H9 (cell line): ENCODE results near the gene TMEM250. TPM values are rescaled to one million over a fixed set of nuclear protein-coding genes. Genes with fewer than 3 reads are reported as not detected.

Experiments used
- DNase-seq: peaks from one replicate; pipeline ENCODE4 v3.0.0-alpha.2; 2017
- H2AFZ ChIP-seq: one replicate; pipeline ENCODE4 v1.6.1; 2013; ENCODE audit warnings: mild to moderate bottlenecking, low read length, control low read depth, moderate library complexity
- H2AK5ac ChIP-seq: 2 replicates; pipeline ENCODE4 v1.6.1; 2013; ENCODE audit warnings: low read length, control low read depth, mixed read lengths; ENCODE audit not compliant: insufficient read length
- H2BK120ac ChIP-seq: one replicate; pipeline ENCODE4 v1.6.1; 2013; ENCODE audit warnings: low read depth, mild to moderate bottlenecking, low read length, control low read depth, inconsistent platforms; ENCODE audit not compliant: poor library complexity, severe bottlenecking
- H2BK12ac ChIP-seq: 2 replicates; pipeline ENCODE4 v1.6.1; 2013; ENCODE audit warnings: low read length, control low read depth, mixed read lengths, low read depth; ENCODE audit not compliant: insufficient read length
- H2BK15ac ChIP-seq: 2 replicates; pipeline ENCODE4 v1.6.1; 2013; ENCODE audit warnings: low read depth, low read length, control low read depth
- H2BK20ac ChIP-seq: one replicate; pipeline ENCODE4 v1.6.1; 2013; ENCODE audit warnings: low read depth, mild to moderate bottlenecking, low read length, control low read depth, inconsistent platforms; ENCODE audit not compliant: poor library complexity, severe bottlenecking
- H2BK5ac ChIP-seq: 2 replicates; pipeline ENCODE4 v1.6.1; 2013; ENCODE audit warnings: low read length, control low read depth, mixed read lengths; ENCODE audit not compliant: insufficient read length
- H3K14ac ChIP-seq: 2 replicates; pipeline ENCODE4 v1.6.1; 2013; ENCODE audit warnings: low read length, control low read depth; ENCODE audit not compliant: insufficient read depth
- H3K18ac ChIP-seq: 2 replicates; pipeline ENCODE4 v1.6.1; 2013; ENCODE audit warnings: low read depth, mild to moderate bottlenecking, mixed read lengths, low read length, control low read depth; ENCODE audit not compliant: insufficient read length
- H3K23ac ChIP-seq: 2 replicates; pipeline ENCODE4 v1.6.1; 2013; ENCODE audit warnings: low read length, control low read depth, mixed read lengths, low read depth; ENCODE audit not compliant: insufficient read length
- H3K23me2 ChIP-seq: 2 replicates; pipeline ENCODE4 v1.6.1; 2013; ENCODE audit warnings: low read depth, mild to moderate bottlenecking, mixed read lengths, low read length, control low read depth; ENCODE audit not compliant: insufficient read length, poor library complexity, severe bottlenecking
- H3K27ac ChIP-seq: 2 replicates; pipeline ENCODE4 v1.5.1; 2013; ENCODE audit warnings: low read length, control low read depth, mixed read lengths, low read depth; ENCODE audit not compliant: insufficient read length
- H3K27me3 ChIP-seq: 2 replicates; pipeline ENCODE4 v1.6.1; 2013; ENCODE audit warnings: low read length, control low read depth, inconsistent platforms; ENCODE audit not compliant: insufficient read depth
- H3K4ac ChIP-seq: 2 replicates; pipeline ENCODE4 v1.6.1; 2013; ENCODE audit warnings: low read depth, mild to moderate bottlenecking, control low read depth, inconsistent platforms, low read length, moderate library complexity
- H3K4me1 ChIP-seq: 2 replicates; pipeline ENCODE4 v1.6.1; 2013; ENCODE audit warnings: low read length, control low read depth, inconsistent platforms; ENCODE audit not compliant: insufficient read depth
- H3K4me2 ChIP-seq: 2 replicates; pipeline ENCODE4 v1.6.1; 2013; ENCODE audit warnings: low read length, control low read depth, mixed read lengths; ENCODE audit not compliant: insufficient read length, insufficient read depth
- H3K56ac ChIP-seq: 2 replicates; pipeline ENCODE4 v1.6.1; 2013; ENCODE audit warnings: low read depth, mild to moderate bottlenecking, mixed read lengths, low read length, control low read depth; ENCODE audit not compliant: insufficient read length
- H3K79me1 ChIP-seq: 2 replicates; pipeline ENCODE4 v1.6.1; 2013; ENCODE audit warnings: low read depth, mild to moderate bottlenecking, moderate library complexity, low read length, control low read depth, inconsistent platforms; ENCODE audit not compliant: insufficient read depth, poor library complexity, severe bottlenecking
- H3K79me2 ChIP-seq: 2 replicates; pipeline ENCODE4 v1.6.1; 2013; ENCODE audit warnings: low read length, control low read depth, inconsistent platforms; ENCODE audit not compliant: insufficient read depth
- H3K9ac ChIP-seq: 2 replicates; pipeline ENCODE4 v1.6.1; 2013; ENCODE audit warnings: low read length, control low read depth, mixed read lengths; ENCODE audit not compliant: insufficient read length; ENCODE audit errors: extremely low read depth
- H3K9me3 ChIP-seq: one replicate; pipeline ENCODE4 v1.6.1; 2013; ENCODE audit warnings: low read depth, low read length, inconsistent platforms; ENCODE audit not compliant: control insufficient read depth
- H3T11ph ChIP-seq: one replicate; pipeline ENCODE4 v1.6.1; 2013; ENCODE audit warnings: mild to moderate bottlenecking, low read length, control low read depth, inconsistent platforms
- H4K20me1 ChIP-seq: one replicate; pipeline ENCODE4 v1.6.1; 2013; ENCODE audit not compliant: control insufficient read depth, insufficient read length, insufficient read depth
- H4K5ac ChIP-seq: 2 replicates; pipeline ENCODE4 v1.6.1; 2013; ENCODE audit warnings: low read depth, mild to moderate bottlenecking, mixed read lengths, low read length, control low read depth; ENCODE audit not compliant: insufficient read length
- H4K8ac ChIP-seq: replicated peaks from 2 replicates; pipeline ENCODE4 v1.6.1; 2013; ENCODE audit warnings: low read length, control low read depth, mixed read lengths, low read depth; ENCODE audit not compliant: insufficient read length
- H4K91ac ChIP-seq: 2 replicates; pipeline ENCODE4 v1.6.1; 2013; ENCODE audit warnings: low read depth, mild to moderate bottlenecking, moderate library complexity, mixed read lengths, low read length, control low read depth; ENCODE audit not compliant: insufficient read length
- H3K27ac Mint-ChIP-seq, 3 experiments: 2 replicates in 2 of 3; 3 replicates in 1 of 3; pipeline ENCODE4 v1.8.0; 2020 to 2021; ENCODE audit warnings: mixed read lengths in 3 of 3, mild to moderate bottlenecking in 1 of 3, moderate library complexity in 1 of 3
- H3K27me3 Mint-ChIP-seq: 2 replicates; pipeline ENCODE4 v1.8.0; 2021; ENCODE audit warnings: low read depth, mild to moderate bottlenecking, moderate library complexity, mixed read lengths
- H3K36me3 Mint-ChIP-seq, 3 experiments: 2 replicates in 2 of 3; 3 replicates in 1 of 3; pipeline ENCODE4 v1.8.0; 2020 to 2021; ENCODE audit warnings: low read depth in 3 of 3, mixed read lengths in 3 of 3; ENCODE audit not compliant: insufficient read depth in 1 of 3
- H3K4me1 Mint-ChIP-seq, 2 experiments: 2 replicates each; pipeline ENCODE4 v1.8.0; 2020; ENCODE audit warnings: mixed read lengths in 2 of 2
- H3K4me3 Mint-ChIP-seq, 2 experiments: 2 replicates in 1 of 2; 3 replicates in 1 of 2; pipeline ENCODE4 v1.8.0; 2020 to 2021; ENCODE audit warnings: mild to moderate bottlenecking in 2 of 2, mixed read lengths in 2 of 2, moderate library complexity in 1 of 2
- H3K9me3 Mint-ChIP-seq, 2 experiments: 2 replicates in 1 of 2; 3 replicates in 1 of 2; pipeline ENCODE4 v1.8.0; 2020; ENCODE audit warnings: mild to moderate bottlenecking in 2 of 2, mixed read lengths in 2 of 2, moderate library complexity in 1 of 2
- CTCF ChIP-seq: fragments of 200-600 bp; sonication (generic); conservative IDR thresholded peaks from 3 replicates; pipeline ENCODE4 v1.8.0; 2021; ENCODE audit warnings: antibody characterized with exemption, mild to moderate bottlenecking
- WGBS: extraction: QIAGEN DNeasy Blood & Tissue Kit; methylation state at CpG from one replicate; pipeline ENCODE4 v1.1.7; 2013; ENCODE audit warnings: missing lambda C conversion rate, low lambda C conversion rate, mixed read lengths; ENCODE audit not compliant: insufficient read length; ENCODE audit errors: extremely low coverage; 5-methylcytosine and 5-hydroxymethylcytosine counted together
- total RNA-seq: library from RNA; stranded (reverse); gene quantifications from 2 replicates; pipeline ENCODE4 v1.2.1, GENCODE V29; 2021

Gene TMEM250
- total RNA-seq, 1 experiment from 2014 or later = 48.1 TPM

- no peak overlapping the region for H2BK5ac ChIP-seq
- Mint-ChIP-seq H3K4me1 (peaks cover 8 to 27% of the 10 kb centered on the region in 2 experiments), H3K27me3 (peaks cover 9% of the 10 kb centered on the region), H3K27ac (no peak overlapping the region), H3K36me3 (no peaks in the 10 kb centered on the region; a peak in 1 of 7 replicates), H3K9me3 (no peaks in the 10 kb centered on the region), H3K4me3 (no peak overlapping the region)
- no peak overlapping the region for H4K8ac ChIP-seq
- no peaks in the 10 kb centered on the region for H3K27me3 ChIP-seq
- H4K91ac ChIP-seq = no peak overlapping the region
- H3K79me2 ChIP-seq = no peaks in the 10 kb centered on the region
- TF ChIP-seq CTCF = no peak
- WGBS = no CpG with 5 or more reads among the region's 22 CpGs
- H2AFZ ChIP-seq = no peak overlapping the region
- no peaks in the 10 kb centered on the region for H3K23me2 ChIP-seq
- H2BK20ac ChIP-seq = no peak overlapping the region
- H3T11ph ChIP-seq = no peak overlapping the region
- no peak overlapping the region for H3K9ac ChIP-seq
- DNase-seq = no peak
- H2BK15ac ChIP-seq = no peak overlapping the region
- H2BK120ac ChIP-seq = no peak overlapping the region
- no peaks in the 10 kb centered on the region for H3K79me1 ChIP-seq
- no peak overlapping the region for H3K4me2 ChIP-seq
- H4K5ac ChIP-seq = no peak overlapping the region
- no peak overlapping the region for H2AK5ac ChIP-seq
- no peaks in the 10 kb centered on the region for H3K9me3 ChIP-seq
- no peak overlapping the region for H3K27ac ChIP-seq
- H3K14ac ChIP-seq = no peak overlapping the region
- H4K20me1 ChIP-seq = no peaks in the 10 kb centered on the region
- no peak overlapping the region for H3K56ac ChIP-seq
- no peaks in the 10 kb centered on the region; the same call in 1 of the 2 replicates for H3K4me1 ChIP-seq
- H3K4ac ChIP-seq = no peak overlapping the region
- no peak overlapping the region for H3K18ac ChIP-seq
- H2BK12ac ChIP-seq = no peak overlapping the region
- no peak overlapping the region for H3K23ac ChIP-seq
Observed at GRCh38 chr9:136147038-136147889, 28.6 kb upstream of the TMEM250 start.
